Heart right ventricle (tissue), 16 donors: Measurements from ENCODE around the gene MLXIPL. TPM values are rescaled to one million over a fixed set of nuclear protein-coding genes. Genes with fewer than 3 reads are reported as not detected.
"Not testable (repeated sequence)": the region's sequence is repeated elsewhere in the genome, so short reads cannot be mapped to it uniquely, and the experiment has no call there.

Source experiments
- ATAC-seq, 8 donors: fragments of 200-7000 bp; cut with Tn5 transposase; one replicate each; pipeline ENCODE4 v1.9.1; 2020; ENCODE audit warnings: mild to moderate bottlenecking in 8 of 8, moderate library complexity in 8 of 8, moderate number of reproducible peaks in 1 of 8
- DNase-seq, 2 donors: peaks; one replicate each; pipeline ENCODE4 v3.0.0-alpha.2; 2020
- H3K27ac ChIP-seq, 10 donors: fragments of 200-600 bp; sonication (generic) in 2 of 10; one replicate each; pipeline versions ENCODE4 v1.5.0 to v1.8.0; 2020 to 2022; ENCODE audit warnings: mild to moderate bottlenecking in 3 of 10
- H3K27me3 ChIP-seq, 7 donors: fragments of 200-600 bp; one replicate each; pipeline ENCODE4 v1.8.0; 2021 to 2022; ENCODE audit warnings: mild to moderate bottlenecking in 2 of 7
- H3K36me3 ChIP-seq, 9 donors: fragments of 200-600 bp; sonication (generic) in 1 of 9; one replicate each; pipeline versions ENCODE4 v1.5.0 to v1.8.0; 2020 to 2022; ENCODE audit warnings: mild to moderate bottlenecking in 2 of 9
- H3K4me1 ChIP-seq, 9 donors: fragments of 200-600 bp; sonication (generic) in 1 of 9; one replicate each; pipeline versions ENCODE4 v1.5.0 to v1.8.0; 2020 to 2022; ENCODE audit warnings: mild to moderate bottlenecking in 4 of 9
- H3K4me3 ChIP-seq, 10 donors: fragments of 200-600 bp; sonication (generic) in 2 of 10; one replicate each; pipeline versions ENCODE4 v1.5.0 to v1.8.0; 2020 to 2022; ENCODE audit warnings: mild to moderate bottlenecking in 7 of 10, moderate library complexity in 2 of 10
- H3K9me3 ChIP-seq, 11 donors: fragments of 200-600 bp in 10 of 11; sonication (generic) in 2 of 11; one replicate each; pipeline versions ENCODE4 v1.5.0 to v1.8.0; 2013 to 2022; ENCODE audit warnings: mild to moderate bottlenecking in 2 of 11, control low read depth in 1 of 11, moderate library complexity in 1 of 11
- CTCF ChIP-seq, 9 donors: fragments of 200-600 bp; sonication (generic) in 2 of 9; IDR thresholded peaks; one replicate each; pipeline versions ENCODE4 v1.5.0 to v1.8.0; 2021 to 2022; ENCODE audit warnings: antibody characterized with exemption in 9 of 9, mild to moderate bottlenecking in 5 of 9, moderate library complexity in 1 of 9
- WGBS, 2 donors: extraction: QIAGEN DNeasy Blood & Tissue Kit; methylation state at CpG; one replicate each; pipeline ENCODE4 v1.1.7; 2013; ENCODE audit warnings: inconsistent platforms in 1 of 2; 5-methylcytosine and 5-hydroxymethylcytosine counted together
- intact Hi-C, 10 donors: fragments of 100-400 bp; cut with DNase I; formaldehyde crosslinking; loops; one replicate each; pipeline versions ENCODE4 v1.11.1 to v1.14.2; 2022
- polyA plus RNA-seq, 2 donors: library from polyadenylated mRNA; stranded (reverse); fragments of 200-250 nt; gene quantifications; one replicate each; pipeline ENCODE4 v1.2.3, GENCODE V29; 2013
- total RNA-seq, 10 donors: library from RNA; stranded (reverse); fragmentation: NEBNext Ultra II Directional in 3 of 10; extraction: Animal tissue kit (Norgen Biotek cat#: 25700) in 3 of 10; gene quantifications; one replicate each; pipeline versions ENCODE4 v1.2.1 to v1.2.4, GENCODE V29; 2021 to 2023
- donor health status: Arrhythmogenic right ventricular cardiomyopathy.
- donor health status: ischemic (EF 13 %, LVEDD 7.1; RV severe dilation, severe dysfunction).
- donor health status: healthy with polysubstance abuse.
- donor health status: DM: no; HTN: yes; CAD: no.
- donor health status: DM: no; HTN: no; CAD: no.
- donor health status: ischemic (EF 25% LVEDD 6.9; RV normal size, moderate dysfunction).
- donor health status: ischemic (EF 25% LVEDD 5.7; RV mildly dilated, moderate dysfunction).
- donor health status: healthy.
- donor health status: DM: yes; HTN: yes; CAD: no.
- donor health status: Ischemic cardiomyopathy.
- donor health status: ischemic (EF 35%, LVEDD 5.7; RV mildly dilated, moderate dysfunction).
- donor health status: nonischemic (EF 11% LVEDD 7.7; RV severe dilation, severe dysfunction).
- donor health status: DM: yes; HTN: yes; CAD: no.
- donor health status: PGD.
- donor health status: ischemic (EF 29% LVEDD 5.4; RV normal size, mild dysfunction).
- donor health status: nonischemic (EF 23%, LVEDD 6.1; RV moderate dilation, normal function).

MLXIPL gene
- total and polyA plus RNA-seq, 12 donors: 0.28 to 22.8 (median 2.4) TPM; not detected in 2

- DNase-seq: no peak
- WGBS, 2 donors: 16 to 19% methylated on average over 28 of the region's 28 CpGs
- intact Hi-C loops: loop anchor here in 7 of 10 donors (1.0 to 5.0 kb wide), 4 partner anchors 22 to 34 kb away; partner anchors contain the start of genes BAZ1B (in 7 of the 7) and TBL2 (in 1 of the 7)
- no peaks in the 10 kb centered on the region for H3K9me3 ChIP-seq
- peak in 2 of 8 donors; percentile 2 to 5 for ATAC-seq
- peak overlapping the region; percentile 23 to 100 (median 99) for H3K27ac ChIP-seq
- peaks cover 0 to 38% (median 16%) of the 10 kb centered on the region in 9 donors for H3K36me3 ChIP-seq
- H3K4me1 ChIP-seq: peaks cover 3 to 39% (median 30%) of the 10 kb centered on the region in 9 donors
- peak overlapping the region; percentile 52 to 86 (median 76) for H3K4me3 ChIP-seq
- no peak for TF ChIP-seq CTCF (IDR thresholded peaks at IDR 0.05)
- no peaks in the 10 kb centered on the region for H3K27me3 ChIP-seq
Observed at GRCh38 chr7:73556208-73557107, 67.9 kb downstream of the MLXIPL start.

- Histone ChIP-seq H3K9me3 (no peaks in the 10 kb centered on the region), H3K36me3 (peaks cover 0 to 46% (median 22%) of the 10 kb centered on the region in 9 donors), H3K27me3 (no peaks in the 10 kb centered on the region), H3K27ac (peak overlapping the region in 5 of 10 donors; percentile 9 to 100 (median 99)), H3K4me1 (peaks cover 3 to 39% (median 30%) of the 10 kb centered on the region in 9 donors), H3K4me3 (peak overlapping the region in 4 of 10 donors; percentile 68 to 86 (median 78))
- WGBS, 2 donors: 50 to 53% methylated on average over 6 of the region's 6 CpGs
- intact Hi-C loops: loop anchor here in 1 of 10 donors (5.0 kb wide), 1 partner anchor 33 kb away; the partner anchor contains the start of gene BAZ1B
- no peak for ATAC-seq
- DNase-seq: no peak
- no peak for TF ChIP-seq CTCF (IDR thresholded peaks at IDR 0.05)
Observed at GRCh38 chr7:73555411-73555982, 68.8 kb downstream of the MLXIPL start.

GRCh38 chr7:73550093-73550492, 74.2 kb downstream of the MLXIPL start:
- H3K27me3 ChIP-seq, DNase-seq, H3K4me3 ChIP-seq, H3K9me3 ChIP-seq, intact Hi-C loops, ATAC-seq: not testable (repeated sequence)
- Histone ChIP-seq H3K4me1 (peaks cover 0 to 46% (median 26%) of the 10 kb centered on the region in 9 donors), H3K27ac (peak overlapping the region in 2 of 10 donors; percentile 54 to 69), H3K36me3 (peaks cover 0 to 95% (median 26%) of the 10 kb centered on the region in 9 donors)
- WGBS, 2 donors: 78 to 79% methylated on average over 5 of the region's 5 CpGs

GRCh38 chr7:73549176-73549575, 75.1 kb downstream of the MLXIPL start:
- H3K9me3 ChIP-seq: no peaks in the 10 kb centered on the region
- no peak for TF ChIP-seq CTCF (IDR thresholded peaks at IDR 0.05)
- ATAC-seq (peak in 4 of 8 donors; percentile 48 to 61 (median 52)), DNase-seq (no peak)
- WGBS, 2 donors: 76 to 78% methylated on average over 4 of the region's 4 CpGs
- H3K4me1 ChIP-seq: peaks cover 0 to 37% (median 20%) of the 10 kb centered on the region in 9 donors
- H3K36me3 ChIP-seq: peaks cover 0 to 91% (median 25%) of the 10 kb centered on the region in 9 donors
- no peaks in the 10 kb centered on the region for H3K27me3 ChIP-seq
- no peak overlapping the region for H3K4me3 ChIP-seq
- peak overlapping the region in 6 of 10 donors; percentile 11 to 69 (median 36) for H3K27ac ChIP-seq
- intact Hi-C loops: no loop called here
